ENCODE results near the gene ERICH2. TPM values are rescaled to one million over a fixed set of nuclear protein-coding genes. Genes with fewer than 3 reads are reported as not detected.
"Not testable (repeated sequence)": the region's sequence is repeated elsewhere in the genome, so short reads cannot be mapped to it uniquely, and the experiment has no call there.

ERICH2 gene
- total and polyA plus RNA-seq, 5 experiments from 2014 or later, result not detected

DNA sequence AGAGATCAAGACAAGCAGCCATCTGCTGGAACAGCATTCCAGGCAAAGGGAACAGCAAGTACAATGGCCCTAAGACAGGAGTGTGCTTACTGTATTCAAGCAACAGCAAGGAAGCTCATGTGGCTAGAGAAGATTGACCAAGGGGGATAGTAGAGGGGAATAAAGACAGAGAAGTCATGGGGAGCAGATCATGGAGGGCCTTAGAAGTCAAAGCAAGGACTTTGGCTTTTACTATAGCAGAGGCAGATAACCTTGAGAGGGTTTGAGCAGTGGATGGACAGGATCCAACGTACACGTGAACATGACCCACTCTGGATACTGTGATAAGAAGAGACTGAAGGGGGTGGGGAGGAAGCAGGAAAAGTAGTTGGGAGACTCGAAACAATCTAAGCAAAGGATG, 28.2 kb upstream of the ERICH2 start:
- POLR2A ChIA-PET, result no interaction called here
- no peak overlapping the region for H3K4me3 Mint-ChIP-seq
- no peaks in the 10 kb centered on the region for H3K4me1 Mint-ChIP-seq

DNA sequence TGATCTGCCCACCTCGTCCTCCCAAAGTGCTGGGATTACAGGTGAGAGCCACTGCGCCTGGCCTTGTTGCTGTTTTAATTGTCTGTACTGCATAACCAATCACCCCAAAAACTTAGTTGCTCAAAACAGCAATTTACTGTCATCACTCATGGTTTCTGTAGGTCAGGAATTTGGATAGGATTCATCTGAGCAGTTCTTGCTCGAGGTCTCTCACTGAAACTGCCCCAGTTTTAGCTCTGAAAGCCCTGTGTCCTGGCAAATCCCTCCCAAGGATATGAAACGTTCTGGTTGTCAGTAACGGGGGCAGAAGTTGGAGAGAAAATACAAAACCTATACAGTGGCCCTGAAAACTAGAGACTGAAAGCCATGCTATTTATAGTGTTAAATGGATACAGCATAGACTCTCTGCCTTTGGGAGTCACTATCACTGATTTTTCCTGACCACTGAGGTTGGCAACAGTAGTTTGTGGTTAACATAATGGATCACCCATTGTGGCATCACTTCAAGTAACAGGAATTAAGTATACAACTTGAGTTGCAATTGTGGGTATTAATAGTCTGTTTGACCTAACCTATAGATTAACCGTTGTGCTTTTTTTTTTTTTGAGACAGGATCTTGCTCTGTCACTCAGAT, 27.2 kb upstream of the ERICH2 start:
- Mint-ChIP-seq H3K27me3 (peaks cover 15 to 39% (median 28%) of the 10 kb centered on the region in 5 donors), H3K4me1 (no peaks in the 10 kb centered on the region), H3K36me3 (peaks cover 0 to 8% (median 0%) of the 10 kb centered on the region in 3 donors), H3K9me3 (no peaks in the 10 kb centered on the region), H3K4me3 (no peak overlapping the region), H3K27ac (no peak overlapping the region)
- no peak for DNase-seq
- POLR2A ChIA-PET, result no interaction called here
- ATAC-seq, result no peak

More for the DNA sequence above, 28.2 kb upstream of the ERICH2 start:
- DNase-seq, result no peak
- no peak for ATAC-seq
- Mint-ChIP-seq H3K9me3 (peaks cover 0 to 9% (median 3%) of the 10 kb centered on the region in 9 donors), H3K27me3 (peaks cover 12 to 36% (median 28%) of the 10 kb centered on the region in 5 donors), H3K36me3 (peaks cover 0 to 7% (median 0%) of the 10 kb centered on the region in 3 donors), H3K27ac (no peak overlapping the region)

DNA sequence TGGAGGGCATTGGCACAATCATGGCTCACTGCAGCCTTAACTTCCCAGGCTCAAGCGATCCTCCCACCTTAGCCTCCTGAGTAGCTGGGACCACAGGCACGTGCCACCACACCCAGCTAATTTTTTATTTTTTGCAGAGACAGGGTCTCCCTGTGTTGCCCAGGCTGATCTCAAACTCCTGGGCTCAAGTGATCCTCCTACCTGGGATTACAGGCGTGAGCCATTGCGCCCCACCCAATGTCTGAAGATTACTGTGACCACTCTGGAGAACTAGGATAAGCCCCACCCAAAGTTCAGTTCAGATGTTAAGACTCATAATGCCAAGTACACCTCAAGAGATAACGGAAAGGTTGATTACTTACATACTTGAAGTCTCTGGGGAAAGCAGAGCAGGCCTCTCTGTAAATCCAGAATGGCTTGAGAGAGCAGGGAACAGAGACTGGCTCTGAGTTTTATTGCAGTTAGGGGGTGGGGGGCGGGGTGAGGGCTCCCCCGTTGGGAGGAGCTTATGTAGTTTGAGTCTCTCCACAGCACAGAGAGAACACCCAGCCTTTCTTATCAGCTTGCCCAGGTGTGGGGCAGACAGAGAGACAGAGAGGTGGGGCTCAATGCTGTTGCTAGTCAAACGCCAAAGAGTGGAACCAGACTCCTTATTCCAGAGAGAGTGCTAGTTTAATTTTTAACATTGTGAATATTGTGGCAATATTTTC, 26.5 kb upstream of the ERICH2 start:
- no peaks in the 10 kb centered on the region for H3K4me1 Mint-ChIP-seq
- peaks cover 15 to 44% (median 31%) of the 10 kb centered on the region in 5 donors for H3K27me3 Mint-ChIP-seq
- POLR2A ChIA-PET, result no interaction called here
- no peaks in the 10 kb centered on the region for H3K9me3 Mint-ChIP-seq
- H3K4me3 Mint-ChIP-seq, result no peak overlapping the region
- peaks cover 0 to 9% (median 0%) of the 10 kb centered on the region in 3 donors for H3K36me3 Mint-ChIP-seq
- no peak for ATAC-seq
- DNase-seq, result no peak
- H3K27ac Mint-ChIP-seq, result no peak overlapping the region

DNA sequence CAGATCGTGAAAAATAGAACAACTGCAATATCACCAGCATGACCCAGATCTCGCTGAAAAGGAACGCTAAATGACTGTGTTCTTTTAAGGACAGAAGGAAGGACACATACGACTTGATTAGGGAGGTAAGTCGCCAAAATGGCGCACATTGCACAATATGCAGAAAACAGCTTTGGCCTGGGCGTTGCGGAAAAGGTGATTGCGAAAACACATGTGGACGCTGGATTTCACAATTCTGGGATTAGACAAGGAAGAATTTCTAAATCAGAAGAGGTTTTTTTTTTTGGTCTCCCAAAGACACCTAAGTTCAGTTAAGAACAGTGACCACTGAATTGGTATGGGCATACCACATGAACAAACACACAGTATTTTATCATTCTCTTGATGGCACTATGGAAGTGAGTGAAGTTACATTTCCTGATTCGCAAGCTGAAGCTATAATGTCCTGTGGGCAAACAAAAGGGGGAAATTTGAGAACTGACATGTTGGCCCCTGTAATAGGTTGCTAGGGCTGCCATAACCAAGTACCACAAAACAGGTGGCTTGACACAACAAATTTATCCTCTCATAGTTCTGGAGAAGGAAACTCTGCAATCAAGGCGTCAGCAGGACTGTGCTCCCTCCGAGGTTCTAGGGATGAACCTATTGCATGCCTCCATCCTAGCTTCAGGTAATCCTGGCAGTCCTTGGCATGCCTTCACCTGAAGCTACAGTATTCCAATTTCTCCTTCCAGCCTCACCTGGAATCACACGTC, 25.8 kb upstream of the ERICH2 start:
- POLR2A ChIA-PET, result no interaction called here
- ATAC-seq, result no peak
- Mint-ChIP-seq H3K4me3 (no peak overlapping the region), H3K27me3 (peaks cover 15 to 44% (median 31%) of the 10 kb centered on the region in 5 donors), H3K4me1 (no peaks in the 10 kb centered on the region), H3K9me3 (no peaks in the 10 kb centered on the region), H3K36me3 (peaks cover 0 to 9% (median 0%) of the 10 kb centered on the region in 3 donors), H3K27ac (no peak overlapping the region)
- DNase-seq, result no peak

DNA sequence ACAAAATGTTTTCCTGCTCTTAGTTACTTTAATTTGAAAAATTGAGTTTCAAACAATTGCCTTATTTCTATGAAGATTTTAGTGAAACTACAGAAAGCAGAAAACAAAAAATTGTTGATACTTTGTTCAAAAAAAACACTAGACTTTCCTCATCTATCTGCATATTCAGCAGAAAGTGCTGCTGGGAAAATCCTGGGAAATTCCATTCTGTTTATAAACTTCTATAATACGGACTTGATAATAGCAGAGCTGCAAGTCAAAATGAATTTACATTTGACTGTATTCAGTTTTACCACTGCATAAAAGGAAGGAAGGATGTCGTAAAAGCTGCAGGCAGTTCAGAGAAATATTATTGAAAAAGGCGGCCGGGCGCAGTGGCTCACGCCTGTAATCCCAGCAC, 24.9 kb upstream of the ERICH2 start:
- Mint-ChIP-seq H3K36me3 (peaks cover 0 to 9% (median 0%) of the 10 kb centered on the region in 3 donors), H3K4me3 (no peak overlapping the region), H3K27me3 (peaks cover 17 to 51% (median 34%) of the 10 kb centered on the region in 5 donors), H3K4me1 (no peaks in the 10 kb centered on the region), H3K27ac (no peak overlapping the region), H3K9me3 (no peaks in the 10 kb centered on the region)
- ATAC-seq, result no peak
- POLR2A ChIA-PET, result no interaction called here
- no peak for DNase-seq

DNA sequence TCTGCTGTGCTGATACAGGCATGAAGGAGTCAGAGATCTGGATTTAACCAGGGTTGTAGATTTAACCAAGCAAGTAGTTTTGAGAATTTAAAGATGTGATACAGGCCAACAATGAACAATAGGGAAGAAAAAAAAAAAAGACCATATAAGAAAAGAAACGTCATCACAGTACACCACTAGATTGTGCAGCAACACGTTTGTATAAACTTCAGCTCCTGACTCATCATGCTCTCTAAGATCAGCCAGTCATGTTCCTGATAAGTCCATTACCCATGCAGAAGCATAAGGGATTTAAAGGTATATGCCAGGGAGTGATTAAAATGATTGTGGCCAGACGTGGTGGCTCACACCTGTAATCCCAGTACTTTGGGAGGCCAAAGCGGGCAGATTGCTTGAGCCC, 22.3 kb upstream of the ERICH2 start:
- no peak overlapping the region for H3K4me3 Mint-ChIP-seq
- no peak for DNase-seq
- no peak overlapping the region for H3K27ac Mint-ChIP-seq
- POLR2A ChIA-PET, result no interaction called here
- no peaks in the 10 kb centered on the region for H3K4me1 Mint-ChIP-seq
- peaks cover 17 to 68% (median 37%) of the 10 kb centered on the region in 5 donors for H3K27me3 Mint-ChIP-seq
- H3K9me3 Mint-ChIP-seq, result no peaks in the 10 kb centered on the region
- ATAC-seq, result no peak
- peaks cover 0 to 9% (median 0%) of the 10 kb centered on the region in 3 donors for H3K36me3 Mint-ChIP-seq

DNA sequence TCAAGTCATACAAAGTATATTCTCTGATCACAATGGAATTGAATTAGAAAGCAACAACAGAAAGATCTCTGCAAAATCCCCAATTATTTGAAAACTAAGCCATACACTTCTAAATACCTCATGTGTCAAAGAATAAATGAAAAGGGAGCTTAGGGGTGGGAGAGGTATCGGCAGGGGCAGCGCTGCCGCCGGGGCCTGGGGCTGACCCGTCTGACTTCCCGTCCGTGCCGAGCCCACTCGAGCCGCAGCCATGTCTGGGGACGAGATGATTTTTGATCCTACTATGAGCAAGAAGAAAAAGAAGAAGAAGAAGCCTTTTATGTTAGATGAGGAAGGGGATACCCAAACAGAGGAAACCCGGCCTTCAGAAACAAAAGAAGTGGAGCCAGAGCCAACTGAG, 18.6 kb upstream of the ERICH2 start:
- H3K4me1 Mint-ChIP-seq, ATAC-seq, H3K9me3 Mint-ChIP-seq, H3K27ac Mint-ChIP-seq, POLR2A ChIA-PET, H3K36me3 Mint-ChIP-seq, DNase-seq, H3K4me3 Mint-ChIP-seq: not testable (repeated sequence)
- peaks cover 13 to 55% (median 24%) of the 10 kb centered on the region in 5 donors for H3K27me3 Mint-ChIP-seq

DNA sequence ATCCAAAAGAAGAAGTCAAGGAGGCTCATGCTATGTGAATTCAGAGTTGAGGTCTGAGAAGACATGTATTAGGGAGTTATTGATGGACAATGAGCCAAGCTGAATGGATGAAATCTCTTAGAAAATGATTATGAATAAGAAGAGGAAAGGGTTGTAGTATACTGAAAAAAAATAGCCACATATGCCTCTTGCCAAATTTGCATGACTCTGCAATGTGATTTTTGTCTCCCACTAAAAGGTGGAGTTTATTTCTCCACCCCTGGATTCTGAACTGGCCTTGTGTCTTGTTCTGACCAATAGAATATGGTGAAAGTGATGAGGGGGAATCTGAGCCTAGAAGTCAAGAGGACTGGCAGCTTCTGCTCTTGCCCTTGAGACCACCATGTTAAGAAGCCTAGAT, 8.6 kb upstream of the ERICH2 start:
- Mint-ChIP-seq H3K36me3 (no peaks in the 10 kb centered on the region), H3K4me1 (peaks cover 0 to 1% (median under 1%) of the 10 kb centered on the region in 4 donors), H3K27me3 (peaks cover 0 to 5% (median 3%) of the 10 kb centered on the region in 5 donors), H3K27ac (no peak overlapping the region), H3K4me3 (no peak overlapping the region), H3K9me3 (no peaks in the 10 kb centered on the region)
- POLR2A ChIA-PET, result no interaction called here
- no peak for ATAC-seq
- no peak for DNase-seq

DNA sequence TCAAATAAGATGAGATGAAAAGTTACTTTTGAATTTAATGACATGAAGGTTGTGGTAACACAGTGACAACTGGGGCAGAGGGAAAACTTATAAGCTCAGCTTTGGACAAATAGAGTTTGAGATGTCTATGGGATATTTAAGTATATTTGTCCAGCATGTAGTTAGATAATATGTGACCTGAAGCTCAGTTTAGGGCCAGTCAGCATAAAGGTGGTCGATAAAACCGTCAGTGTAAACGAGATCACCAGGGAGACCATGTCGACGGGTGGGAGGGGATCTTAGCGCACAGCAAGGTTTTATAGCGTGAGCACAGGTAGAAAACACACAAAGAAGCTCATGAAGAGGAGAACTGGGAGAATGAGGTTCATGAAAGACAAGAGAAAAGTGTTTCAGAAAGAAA, 7.4 kb upstream of the ERICH2 start:
- H3K4me1 Mint-ChIP-seq, result peaks cover 0 to 5% (median 2%) of the 10 kb centered on the region in 4 donors
- no peak for ATAC-seq
- POLR2A ChIA-PET, result interaction anchor here (0.7 kb wide), 1 partner anchor 47 kb away, joined by 4 read pairs; no protein-coding TSS in a partner anchor
- no peaks in the 10 kb centered on the region for H3K9me3 Mint-ChIP-seq
- H3K27ac Mint-ChIP-seq, result no peak overlapping the region
- peaks cover 0 to 5% (median 3%) of the 10 kb centered on the region in 5 donors for H3K27me3 Mint-ChIP-seq
- no peaks in the 10 kb centered on the region for H3K36me3 Mint-ChIP-seq
- H3K4me3 Mint-ChIP-seq, result no peak overlapping the region
- DNase-seq, result no peak

DNA sequence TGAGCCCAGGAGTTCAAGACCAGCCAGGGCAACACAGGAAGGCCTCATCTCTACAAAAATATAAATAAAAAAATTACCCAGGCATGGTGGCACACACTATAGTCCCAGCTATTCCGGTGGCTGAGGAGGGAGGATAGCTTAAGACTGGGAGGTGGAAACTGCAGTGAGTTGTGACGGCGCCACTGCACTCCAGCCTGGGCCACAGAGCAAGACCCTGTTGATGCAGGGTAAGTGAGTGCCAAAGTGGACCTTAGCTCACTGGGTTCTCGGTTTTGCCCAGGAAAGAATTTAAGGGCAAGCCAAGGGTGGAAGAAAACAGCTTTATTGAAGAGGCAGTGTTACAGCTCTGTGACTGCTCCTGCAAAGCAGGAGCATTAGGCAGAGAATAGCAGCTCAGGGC, 6.9 kb upstream of the ERICH2 start:
- POLR2A ChIA-PET, result no interaction called here
- Mint-ChIP-seq H3K4me3 (no peak overlapping the region), H3K27ac (no peak overlapping the region), H3K27me3 (peaks cover 0 to 5% (median 3%) of the 10 kb centered on the region in 5 donors), H3K9me3 (no peaks in the 10 kb centered on the region), H3K36me3 (no peaks in the 10 kb centered on the region), H3K4me1 (peaks cover 0 to 5% (median 2%) of the 10 kb centered on the region in 4 donors)
- ATAC-seq, result no peak
- DNase-seq, result no peak

DNA sequence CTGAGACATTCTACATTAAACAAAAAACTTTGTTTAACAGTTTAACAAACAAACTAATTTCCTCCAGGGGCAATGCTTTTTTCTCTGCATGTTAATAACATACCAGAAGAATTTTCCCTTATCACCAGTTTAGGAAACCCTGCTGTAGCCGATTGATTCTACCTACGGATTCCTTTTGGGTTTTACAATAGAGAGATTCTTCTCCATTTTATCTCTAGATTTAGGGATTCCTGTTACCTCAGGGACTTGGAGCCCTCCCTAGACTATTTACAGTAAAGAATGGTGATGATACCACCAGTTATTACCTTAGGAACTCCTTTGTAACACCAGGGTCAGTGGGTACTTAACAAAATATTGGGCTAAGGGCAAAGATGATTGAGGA, 5.3 kb upstream of the ERICH2 start:
- Mint-ChIP-seq H3K36me3 (no peaks in the 10 kb centered on the region), H3K27me3 (peaks cover 0 to 6% (median 3%) of the 10 kb centered on the region in 5 donors), H3K4me1 (peaks cover 0 to 7% (median 2%) of the 10 kb centered on the region in 4 donors), H3K27ac (no peak overlapping the region), H3K4me3 (no peak overlapping the region), H3K9me3 (no peaks in the 10 kb centered on the region)
- DNase-seq, result no peak
- no peak for ATAC-seq
- POLR2A ChIA-PET, result no interaction called here

DNA sequence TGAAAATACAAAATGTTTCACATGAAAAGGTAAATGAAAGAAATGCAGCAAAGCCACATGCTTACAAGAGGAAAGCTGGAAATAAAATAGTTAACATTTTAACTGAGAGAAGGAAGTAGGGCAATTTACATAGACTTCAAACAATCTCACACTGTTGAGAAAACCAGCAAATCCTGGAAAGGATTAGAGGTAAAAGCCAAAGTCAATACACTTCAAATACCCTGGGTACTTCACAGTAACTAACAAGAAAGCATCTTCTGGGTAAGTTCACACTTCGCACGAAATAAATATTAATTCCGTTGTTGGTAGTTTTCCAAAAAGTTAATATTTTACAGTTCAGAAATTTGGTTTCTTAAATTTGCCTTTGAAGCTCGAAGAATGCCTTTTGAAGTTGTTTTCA, 3.5 kb upstream of the ERICH2 start:
- Mint-ChIP-seq H3K27me3 (peaks cover 0 to 7% (median 6%) of the 10 kb centered on the region in 5 donors), H3K4me1 (peaks cover 1 to 18% (median 16%) of the 10 kb centered on the region in 4 donors), H3K27ac (no peak overlapping the region), H3K9me3 (no peaks in the 10 kb centered on the region), H3K4me3 (no peak overlapping the region), H3K36me3 (no peaks in the 10 kb centered on the region)
- ATAC-seq, result no peak
- no peak for DNase-seq
- POLR2A ChIA-PET, result interaction anchor here (0.7 kb wide), 1 partner anchor 1426 kb away, joined by 5 read pairs; no protein-coding TSS in a partner anchor
